Measurements from ENCODE around the gene ZFR. TPM values are rescaled to one million over a fixed set of nuclear protein-coding genes. Genes with fewer than 3 reads are reported as not detected.
"Not testable (repeated sequence)": the region's sequence is repeated elsewhere in the genome, so short reads cannot be mapped to it uniquely, and the experiment has no call there.

Gene ZFR
- total and polyA plus RNA-seq, 10 donors = 25.1 to 74.5 (median 51.8) TPM

- no peak overlapping the region for H3K4me3 ChIP-seq
- no peak for DNase-seq
- WGBS, 5 donors = 95 to 96% (median 96%) methylated on average over 12 of the region's 12 CpGs
- H3K9me3 ChIP-seq = peaks cover 0 to 31% (median 25%) of the 10 kb centered on the region in 8 donors
- H3K27ac ChIP-seq = no peak overlapping the region
- H3K27me3 ChIP-seq (replicated peaks in 1 of 7) = no peaks in the 10 kb centered on the region
- intact Hi-C loops (cut with DNase I; ENCODE audit: low total_unique reads) = no loop called here
- no peak for TF ChIP-seq POLR2AphosphoS5 (IDR thresholded peaks at IDR 0.05)
- no peak for TF ChIP-seq CTCF (IDR thresholded peaks at IDR 0.05 in 8 of 11, conservative IDR thresholded peaks at IDR 0.05 in 3 of 11)
- TF ChIP-seq POLR2A (IDR thresholded peaks at IDR 0.05) = no peak
- no peaks in the 10 kb centered on the region for H3K36me3 ChIP-seq
- peaks cover 0 to 6% (median 0%) of the 10 kb centered on the region in 6 donors for H3K4me1 ChIP-seq
These were observed 121.7 kb downstream of the ZFR start for GRCh38 chr5:32322882-32323281.

- H3K9me3 ChIP-seq = peaks cover 0 to 31% (median 25%) of the 10 kb centered on the region in 8 donors
- H3K27ac ChIP-seq; H3K4me1 ChIP-seq; intact Hi-C loops (cut with DNase I; ENCODE audit: low total_unique reads); H3K4me3 ChIP-seq; H3K27me3 ChIP-seq (replicated peaks in 1 of 7); H3K36me3 ChIP-seq; DNase-seq: not testable (repeated sequence)
- WGBS, 5 donors = 68 to 86% (median 74%) methylated on average over 2 of the region's 2 CpGs
These were observed 122.8 kb downstream of the ZFR start for GRCh38 chr5:32321787-32322186.

GRCh38 chr5:32320576-32320975 is 124.0 kb downstream of the ZFR start:
- Histone ChIP-seq H3K27me3 (replicated peaks in 1 of 7) (no peaks in the 10 kb centered on the region), H3K27ac (no peak overlapping the region), H3K9me3 (peaks cover 0 to 31% (median 25%) of the 10 kb centered on the region in 8 donors), H3K4me1 (peaks cover 0 to 6% (median 0%) of the 10 kb centered on the region in 6 donors), H3K36me3 (no peaks in the 10 kb centered on the region), H3K4me3 (no peak overlapping the region)
- TF ChIP-seq POLR2A (IDR thresholded peaks at IDR 0.05) (no peak), CTCF (IDR thresholded peaks at IDR 0.05 in 8 of 11, conservative IDR thresholded peaks at IDR 0.05 in 3 of 11) (no peak), POLR2AphosphoS5 (IDR thresholded peaks at IDR 0.05) (no peak)
- intact Hi-C loops (cut with DNase I; ENCODE audit: low total_unique reads) = no loop called here
- DNase-seq = no peak
- WGBS, 5 donors = 85 to 95% (median 90%) methylated on average over 5 to 10 of the region's 10 CpGs

- intact Hi-C loops (cut with DNase I; ENCODE audit: low total_unique reads) = no loop called here
- Histone ChIP-seq H3K27me3 (replicated peaks in 1 of 7) (no peaks in the 10 kb centered on the region), H3K4me1 (peaks cover 0 to 2% (median 0%) of the 10 kb centered on the region in 6 donors), H3K4me3 (no peak overlapping the region), H3K36me3 (no peaks in the 10 kb centered on the region), H3K9me3 (peaks cover 0 to 31% (median 25%) of the 10 kb centered on the region in 8 donors), H3K27ac (no peak overlapping the region)
- no peak for DNase-seq
- TF ChIP-seq CTCF (IDR thresholded peaks at IDR 0.05 in 8 of 11, conservative IDR thresholded peaks at IDR 0.05 in 3 of 11) (no peak), POLR2A (IDR thresholded peaks at IDR 0.05) (no peak), POLR2AphosphoS5 (IDR thresholded peaks at IDR 0.05) (no peak)
- 76 to 85% (median 82%) methylated on average over 4 to 7 of the region's 7 CpGs for WGBS, 5 donors
These were observed 124.5 kb downstream of the ZFR start for GRCh38 chr5:32319926-32320543.

Data from spleen (tissue), 11 donors.